SK-N-SH (cell line): Measurements from ENCODE around the gene TDRD10. TPM values are rescaled to one million over a fixed set of nuclear protein-coding genes. Genes with fewer than 3 reads are reported as not detected.
A peak's percentile ranks its signal among the peaks of the same experiment; 100 is the strongest.

Experiments
- CTCF ChIA-PET: fragments of 300-600, 350-600 bp; formaldehyde crosslinking; extraction: SDS; loops from one replicate; lab custom pipeline; 2021; lab: Yijun Ruan, JAX
- POLR2A ChIA-PET: fragments of 350-600 bp; sonication (Branson Sonifier 250); formaldehyde crosslinking; extraction: SDS; loops from one replicate; lab custom pipeline; 2020; ENCODE audit warnings: antibody characterized with exemption, inconsistent platforms; lab: Yijun Ruan, JAX
- DNase-seq: peaks from one replicate; pipeline ENCODE4 v3.0.0; 2012
- H2AFZ ChIP-seq: fragments of 200-600 bp; sonication (generic); 2 replicates; pipeline ENCODE4 v1.8.1; 2016; ENCODE audit warnings: antibody characterized with exemption, mild to moderate bottlenecking, low read depth
- H3F3A ChIP-seq: fragments of 200-600 bp; sonication (generic); replicated peaks from 2 replicates; pipeline ENCODE3; 2016; ENCODE audit warnings: antibody characterized with exemption, mild to moderate bottlenecking; ENCODE audit not compliant: insufficient read depth
- H3K27ac ChIP-seq, 2 experiments: fragments of 200-500 bp in 1 of 2; fragments of 200-600 bp in 1 of 2; sonication (Bioruptor generic) in 1 of 2; sonication (generic), shearing (Covaris generic) in 1 of 2; 2 replicates each; pipeline versions ENCODE4 v1.5.1 to v1.6.1; 2014 to 2016; ENCODE audit warnings: low read depth in 2 of 2, inconsistent platforms in 1 of 2, low read length in 1 of 2, mild to moderate bottlenecking in 1 of 2, mixed read lengths in 1 of 2
- H3K27me3 ChIP-seq: fragments of 200-600 bp; sonication (generic), shearing (Covaris generic); 2 replicates; pipeline ENCODE4 v1.6.1; 2016; ENCODE audit warnings: mixed run types; ENCODE audit not compliant: insufficient read depth
- H3K36me3 ChIP-seq, 2 experiments: fragments of 200-500 bp in 1 of 2; fragments of 200-600 bp in 1 of 2; sonication (Bioruptor generic) in 1 of 2; sonication (generic) in 1 of 2; replicated peaks in 1 of 2; 2 replicates each; pipeline versions ENCODE3 to v1.5.1; 2014 to 2016; ENCODE audit warnings: low read length in 1 of 2, mild to moderate bottlenecking in 1 of 2; ENCODE audit not compliant: insufficient read depth in 2 of 2, control insufficient read depth in 1 of 2
- H3K4me1 ChIP-seq, 2 experiments: fragments of 200-500 bp in 1 of 2; fragments of 200-600 bp in 1 of 2; sonication (Bioruptor generic) in 1 of 2; sonication (generic), shearing (Covaris generic) in 1 of 2; 2 replicates each; pipeline versions ENCODE4 v1.5.1 to v1.6.1; 2014 to 2016; ENCODE audit warnings: low read depth in 1 of 2, low read length in 1 of 2, mixed run types in 1 of 2; ENCODE audit not compliant: insufficient read depth in 2 of 2, control insufficient read depth in 1 of 2
- H3K4me2 ChIP-seq: fragments of 200-600 bp; sonication (generic), shearing (Covaris generic); 2 replicates; pipeline ENCODE4 v1.6.1; 2017; ENCODE audit warnings: mixed run types
- H3K4me3 ChIP-seq, 2 experiments: fragments of 200-500 bp in 1 of 2; fragments of 200-600 bp in 1 of 2; sonication (Bioruptor generic) in 1 of 2; sonication (generic), shearing (Covaris generic) in 1 of 2; 2 replicates each; pipeline versions ENCODE4 v1.5.1 to v1.8.1; 2014 to 2016; ENCODE audit warnings: low read depth in 2 of 2, inconsistent platforms in 1 of 2, low read length in 1 of 2, mild to moderate bottlenecking in 1 of 2, mixed read lengths in 1 of 2, moderate library complexity in 1 of 2
- H3K79me2 ChIP-seq: fragments of 200-600 bp; sonication (generic); 2 replicates; pipeline ENCODE4 v1.8.1; 2017; ENCODE audit warnings: mild to moderate bottlenecking; ENCODE audit not compliant: insufficient read depth
- H3K9ac ChIP-seq: fragments of 200-600 bp; sonication (generic); 2 replicates; pipeline ENCODE4 v1.6.1; 2017; ENCODE audit warnings: mixed run types
- H3K9me2 ChIP-seq: fragments of 200-600 bp; sonication (generic); 2 replicates; pipeline ENCODE4 v1.6.1; 2017; ENCODE audit warnings: mixed run types
- H3K9me3 ChIP-seq: fragments of 200-600 bp; sonication (generic); 2 replicates; pipeline ENCODE4 v1.6.1; 2017; ENCODE audit warnings: mixed run types, mild to moderate bottlenecking, moderate library complexity
- H4K20me1 ChIP-seq: fragments of 200-600 bp; sonication (generic); 2 replicates; pipeline ENCODE4 v1.6.1; 2017; ENCODE audit warnings: mild to moderate bottlenecking, mixed run types; ENCODE audit not compliant: insufficient read depth
- EZH2phosphoT487 ChIP-seq: fragments of 200-600 bp; sonication (generic); IDR thresholded peaks from 2 replicates; pipeline ENCODE4 v1.6.1; 2017; ENCODE audit warnings: low read depth, mixed run types, mild to moderate bottlenecking, antibody characterized with exemption, moderate library complexity, borderline replicate concordance
- FOXM1 ChIP-seq: IDR thresholded peaks from 2 replicates; pipeline ENCODE4 v1.4.0; 2012; ENCODE audit warnings: low read depth, mild to moderate bottlenecking
- GABPA ChIP-seq: IDR thresholded peaks from 2 replicates; pipeline ENCODE4 v1.4.0; 2012; ENCODE audit warnings: low read depth, mild to moderate bottlenecking
- GATA2 ChIP-seq: sonication (generic); formaldehyde crosslinking; IDR thresholded peaks from 2 replicates; pipeline ENCODE4 v1.5.0; 2020; ENCODE audit warnings: mild to moderate bottlenecking, missing genetic modification reagents
- MAX ChIP-seq: IDR thresholded peaks from 2 replicates; pipeline ENCODE4 v1.4.0; 2012; ENCODE audit warnings: low read depth
- MEF2A ChIP-seq: IDR thresholded peaks from 2 replicates; pipeline ENCODE4 v1.4.0; 2012; ENCODE audit warnings: low read depth, borderline replicate concordance
- MXI1 ChIP-seq: IDR thresholded peaks from 2 replicates; pipeline ENCODE4 v1.6.1; 2012; ENCODE audit warnings: mild to moderate bottlenecking, low read depth, low read length, improper control_type of control experiment
- NFIC ChIP-seq: IDR thresholded peaks from 2 replicates; pipeline ENCODE4 v1.4.0; 2012; ENCODE audit warnings: borderline replicate concordance
- RXRA ChIP-seq: IDR thresholded peaks from 2 replicates; pipeline ENCODE4 v1.4.0; 2012; ENCODE audit warnings: low read depth, mild to moderate bottlenecking, borderline replicate concordance
- YY1 ChIP-seq: IDR thresholded peaks from 2 replicates; pipeline ENCODE4 v1.4.0; 2012; ENCODE audit warnings: low read depth, mild to moderate bottlenecking
- WGBS: methylation state at CpG from one replicate; pipeline ENCODE4 v1.1.6; 2017; ENCODE audit warnings: low lambda C conversion rate; 5-methylcytosine and 5-hydroxymethylcytosine counted together
- polyA plus RNA-seq, 3 experiments: library from polyadenylated mRNA; depleted of rRNA; stranded (reverse); fragments of >200 nt; gene quantifications; 2 replicates each; pipeline ENCODE4 v1.2.3, GENCODE V29; 2012
- TF ChIP-seq, protein P1 (sequence below): IDR thresholded peaks from 2 replicates; pipeline ENCODE4 v1.4.0; 2012; ENCODE audit warnings: low read depth, borderline replicate concordance
- TF ChIP-seq, protein P2 (sequence below): fragments of 150-350 bp; IDR thresholded peaks from 2 replicates; pipeline ENCODE4 v1.6.1; 2017; ENCODE audit warnings: antibody characterized with exemption, low read length, low read depth, borderline replicate concordance

The TDRD10 gene
- polyA plus RNA-seq, 1 of the 3 experiments (the other 2 are of a cell fraction): not detected

GRCh38 chr1:154577346-154578057 lies 75.5 kb downstream of the TDRD10 start:
- DNase-seq: no peak
- Histone ChIP-seq H3K4me1 (peaks cover 0 to 31% of the 10 kb centered on the region in 2 experiments; a peak in 2 of 4 replicates), H3K4me2 (no peak overlapping the region), H3K79me2 (no peaks in the 10 kb centered on the region), H3K9me3 (no peaks in the 10 kb centered on the region), H4K20me1 (no peaks in the 10 kb centered on the region), H3K27ac (peak overlapping the region in 1 of 2 experiments; percentile 53; a peak in 1 of 4 replicates), H3F3A (no peaks in the 10 kb centered on the region), H3K27me3 (no peaks in the 10 kb centered on the region), H3K9me2 (no peaks in the 10 kb centered on the region), H3K36me3 (peaks cover 26 to 55% of the 10 kb centered on the region in 2 experiments), H2AFZ (no peak overlapping the region), H3K9ac (no peak overlapping the region), H3K4me3 (no peak overlapping the region)
- WGBS: 82% methylated on average over 2 of the region's 7 CpGs
- ChIA-PET POLR2A (interaction anchor here (0.5 to 3.0 kb wide), 3 partner anchors 10 to 383 kb away, joined by 4 to 13 read pairs (median 4); partner anchors contain the start of gene CHRNB2), CTCF (interaction anchor here (0.9 to 5.9 kb wide), 9 partner anchors 10 to 301 kb away, joined by 3 to 41 read pairs (median 4); partner anchors contain the start of gene CHRNB2)
- no peak for TF ChIP-seq MAX
- TF ChIP-seq YY1: no peak
- TF ChIP-seq GABPA: no peak
- TF ChIP-seq RXRA: no peak
- TF ChIP-seq NFIC: no peak

- Histone ChIP-seq H4K20me1 (0 out of 2 replicates have a peak, but pooled peaks cover under 1% of the 10 kb centered on the region), H3K9me3 (no peaks in the 10 kb centered on the region), H3K9ac (no peak overlapping the region), H3K27ac (peak overlapping the region in 1 of 2 experiments; percentile 53; a peak in 1 of 4 replicates), H3K27me3 (no peaks in the 10 kb centered on the region), H3K9me2 (no peaks in the 10 kb centered on the region), H3K4me3 (no peak overlapping the region), H3F3A (no peaks in the 10 kb centered on the region), H3K79me2 (no peaks in the 10 kb centered on the region), H3K36me3 (peaks cover 26 to 60% of the 10 kb centered on the region in 2 experiments), H2AFZ (no peak overlapping the region), H3K4me1 (peaks cover 0 to 30% of the 10 kb centered on the region in 2 experiments; a peak in 2 of 4 replicates), H3K4me2 (no peak overlapping the region)
- TF ChIP-seq, protein P1, sequence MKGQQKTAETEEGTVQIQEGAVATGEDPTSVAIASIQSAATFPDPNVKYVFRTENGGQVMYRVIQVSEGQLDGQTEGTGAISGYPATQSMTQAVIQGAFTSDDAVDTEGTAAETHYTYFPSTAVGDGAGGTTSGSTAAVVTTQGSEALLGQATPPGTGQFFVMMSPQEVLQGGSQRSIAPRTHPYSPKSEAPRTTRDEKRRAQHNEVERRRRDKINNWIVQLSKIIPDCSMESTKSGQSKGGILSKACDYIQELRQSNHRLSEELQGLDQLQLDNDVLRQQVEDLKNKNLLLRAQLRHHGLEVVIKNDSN: no peak
- WGBS: 43% methylated on average over 3 of the region's 6 CpGs
- POLR2A ChIA-PET: interaction anchor here (1.3 to 3.0 kb wide), 2 partner anchors 10 to 19 kb away, joined by 4 to 13 read pairs; partner anchors contain the start of gene CHRNB2
- DNase-seq: no peak
- CTCF ChIA-PET: interaction anchor here (0.9 to 3.5 kb wide), 4 partner anchors 11 to 44 kb away, joined by 3 to 11 read pairs (median 6); partner anchors contain the start of gene CHRNB2
Measured at GRCh38 chr1:154578058-154578418, 76.0 kb downstream of the TDRD10 start.

GRCh38 chr1:154579374-154579773 lies 77.4 kb downstream of the TDRD10 start:
- peaks cover 40 to 74% of the 10 kb centered on the region in 2 experiments for H3K36me3 ChIP-seq
- 86% methylated on average over 5 of the region's 8 CpGs for WGBS
- CTCF ChIA-PET: interaction anchor here (1.6 to 3.5 kb wide), 2 partner anchors 12 to 19 kb away, joined by 6 to 11 read pairs; partner anchors contain the start of gene CHRNB2

More at GRCh38 chr1:154579374-154579773, 77.4 kb downstream of the TDRD10 start:
- no peak for DNase-seq
- no peak overlapping the region for H3K27ac ChIP-seq
- H3K4me3 ChIP-seq: no peak overlapping the region
- no peak overlapping the region for H3K9ac ChIP-seq
- H3K27me3 ChIP-seq: no peaks in the 10 kb centered on the region
- no peaks in the 10 kb centered on the region for H3K79me2 ChIP-seq
- peaks cover 0 to 33% of the 10 kb centered on the region in 2 experiments; a peak in 2 of 4 replicates for H3K4me1 ChIP-seq
- no peaks in the 10 kb centered on the region for H3K9me2 ChIP-seq
- H3F3A ChIP-seq: no peaks in the 10 kb centered on the region
- no peaks in the 10 kb centered on the region for H3K9me3 ChIP-seq
- no peak overlapping the region for H2AFZ ChIP-seq
- no peak overlapping the region for H3K4me2 ChIP-seq
- TF ChIP-seq EZH2phosphoT487 (no peak), MEF2A (no peak), FOXM1 (no peak), GATA2 (CRISPR knock-in tag) (no peak), MXI1 (no peak), RXRA (no peak)
- TF ChIP-seq, protein P2, sequence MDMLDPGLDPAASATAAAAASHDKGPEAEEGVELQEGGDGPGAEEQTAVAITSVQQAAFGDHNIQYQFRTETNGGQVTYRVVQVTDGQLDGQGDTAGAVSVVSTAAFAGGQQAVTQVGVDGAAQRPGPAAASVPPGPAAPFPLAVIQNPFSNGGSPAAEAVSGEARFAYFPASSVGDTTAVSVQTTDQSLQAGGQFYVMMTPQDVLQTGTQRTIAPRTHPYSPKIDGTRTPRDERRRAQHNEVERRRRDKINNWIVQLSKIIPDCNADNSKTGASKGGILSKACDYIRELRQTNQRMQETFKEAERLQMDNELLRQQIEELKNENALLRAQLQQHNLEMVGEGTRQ: no peak
- POLR2A ChIA-PET: interaction anchor here (1.4 kb wide), 1 partner anchor 25 kb away, joined by 5 read pairs; no protein-coding TSS in a partner anchor
- H4K20me1 ChIP-seq: peaks cover 13% of the 10 kb centered on the region; the same call in 1 of the 2 replicates
